ENCODE data around the gene CALR. TPM values are rescaled to one million over a fixed set of nuclear protein-coding genes. Genes with fewer than 3 reads are reported as not detected.

The CALR gene
- polyA plus RNA-seq, 2 of the 4 experiments (the other 2 are of a cell fraction): 419 to 494 TPM

DNA sequence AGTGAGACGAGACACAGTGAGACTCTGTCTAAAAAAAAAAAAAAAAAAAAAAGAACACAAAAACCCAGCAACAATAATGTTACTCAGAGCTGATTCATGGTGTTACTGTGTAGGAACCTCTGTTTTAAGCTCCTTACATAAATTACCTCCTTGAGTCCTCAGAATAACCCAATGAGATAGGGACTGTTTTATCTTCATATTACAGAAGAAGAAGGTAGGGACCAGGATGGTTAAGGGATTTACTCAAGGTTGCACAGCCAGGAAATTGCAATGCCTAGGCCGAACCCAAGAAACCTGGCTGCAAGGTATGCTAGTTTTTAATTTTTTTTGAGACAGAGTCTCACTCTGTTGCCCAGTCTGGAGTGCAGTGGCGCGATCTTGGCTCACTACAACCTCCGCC lies 29.5 kb downstream of the CALR start:
- 86% methylated on average over 5 of the region's 5 CpGs for WGBS (ENCODE audit: missing lambda C conversion rate)
- H3K4me1 ChIP-seq: peaks cover 11% of the 10 kb centered on the region; the same call in 1 of the 3 replicates
- FAIRE-seq: no peak
- ATAC-seq: no peak
- H3K4me3 ChIP-seq: no peak overlapping the region
- no peak for DNase-seq (ENCODE audit: low read depth in 1 of 2, low spot score in 1 of 2)
- H3K9me3 ChIP-seq: no peaks in the 10 kb centered on the region
- no peak overlapping the region for H3K27ac ChIP-seq
- POLR2A ChIA-PET: no interaction called here
- TF ChIP-seq GATA3 (IDR thresholded peaks at IDR 0.05; ENCODE audit: borderline replicate concordance): no peak
- TF ChIP-seq RNF2 (IDR thresholded peaks at IDR 0.05; ENCODE audit: borderline replicate concordance, low read depth): no peak
- no peak for TF ChIP-seq ZFP36 (IDR thresholded peaks at IDR 0.05; ENCODE audit: borderline replicate concordance, partially characterized antibody)
- TF ChIP-seq HOXB13 (CRISPR knock-in tag; IDR thresholded peaks at IDR 0.05; ENCODE audit: low read depth): no peak
- TF ChIP-seq PHF8 (IDR thresholded peaks at IDR 0.05; ENCODE audit: borderline replicate concordance, low read depth): no peak
- TF ChIP-seq, protein P1, sequence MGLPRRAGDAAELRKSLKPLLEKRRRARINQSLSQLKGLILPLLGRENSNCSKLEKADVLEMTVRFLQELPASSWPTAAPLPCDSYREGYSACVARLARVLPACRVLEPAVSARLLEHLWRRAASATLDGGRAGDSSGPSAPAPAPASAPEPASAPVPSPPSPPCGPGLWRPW (IDR thresholded peaks at IDR 0.05): no peak
- no peak for TF ChIP-seq HOXA7 (CRISPR knock-in tag; IDR thresholded peaks at IDR 0.05)
- TF ChIP-seq ESRRA (IDR thresholded peaks at IDR 0.05; ENCODE audit: borderline replicate concordance, low read length): no peak
- TF ChIP-seq CTCF (IDR thresholded peaks at IDR 0.05): no peak
- TF ChIP-seq MYC (IDR thresholded peaks at IDR 0.05; ENCODE audit: borderline replicate concordance, low read length): no peak
- no peak for TF ChIP-seq NFE2L2 (conservative IDR thresholded peaks at IDR 0.05; ENCODE audit: low read length)
- no peak for TF ChIP-seq TP53 (CRISPR knock-in tag; IDR thresholded peaks at IDR 0.05)
- no peak for TF ChIP-seq HEYL (CRISPR knock-in tag; IDR thresholded peaks at IDR 0.05)
- no peak for TF ChIP-seq POLR2A (IDR thresholded peaks at IDR 0.05; ENCODE audit: low read length)
- no peak for TF ChIP-seq EHMT2 (IDR thresholded peaks at IDR 0.05; ENCODE audit: low read depth)
- no peak for TF ChIP-seq POLR2AphosphoS2 (conservative IDR thresholded peaks at IDR 0.05; ENCODE audit: low read length)
- TF ChIP-seq BCL3 (IDR thresholded peaks at IDR 0.05): no peak
- TF ChIP-seq NR3C1 (IDR thresholded peaks at IDR 0.05): no peak
- no peak for TF ChIP-seq ZC3H11A (IDR thresholded peaks at IDR 0.05)
- CTCF ChIA-PET: interaction anchor here (1.6 to 6.9 kb wide), 4 partner anchors 8 to 136 kb away, joined by 5 to 114 read pairs (median 38); no protein-coding TSS in a partner anchor
- H3K4me2 ChIP-seq: no peak overlapping the region

DNA sequence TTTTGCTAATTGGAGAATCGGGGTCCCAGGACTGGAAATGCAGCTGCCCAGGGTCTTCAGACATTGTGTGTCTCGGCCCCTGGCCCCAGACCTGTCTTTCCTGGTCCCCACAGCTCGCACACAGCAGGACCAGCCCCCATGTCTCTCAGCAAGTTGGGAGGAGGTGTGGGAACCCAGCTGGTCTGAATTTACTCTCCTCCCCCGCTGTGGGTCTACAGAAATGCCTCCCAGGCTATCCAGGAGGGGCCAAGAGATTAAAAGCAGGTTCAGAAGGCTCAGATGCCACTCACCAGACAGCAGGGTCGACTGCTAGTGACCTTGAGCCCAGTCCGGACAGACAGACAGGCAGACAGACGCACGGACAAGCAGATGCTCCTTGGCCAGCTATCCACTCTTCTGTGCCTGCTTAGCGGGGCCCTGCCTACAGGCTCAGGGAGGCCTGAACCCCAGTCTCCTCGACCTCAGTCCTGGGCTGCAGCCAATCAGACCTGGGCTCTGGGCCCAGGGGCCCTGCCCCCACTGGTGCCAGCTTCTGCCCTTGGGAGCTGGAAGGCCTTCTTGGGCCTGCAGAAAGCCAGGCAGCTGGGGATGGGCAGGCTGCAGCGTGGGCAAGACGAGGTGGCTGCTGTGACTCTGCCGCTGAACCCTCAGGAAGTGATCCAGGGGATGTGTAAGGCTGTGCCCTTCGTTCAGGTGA lies 31.0 kb downstream of the CALR start, which contains the start of gene DAND5:
Gene DAND5 (plus strand): TSS at position 285 of the 697 bp plus-strand sequence. CDS start 85 bp downstream, at position 370.
- FAIRE-seq (no peak), DNase-seq (ENCODE audit: low read depth in 1 of 2, low spot score in 1 of 2) (no peak), ATAC-seq (no peak)
- 66% methylated on average over 11 of the region's 14 CpGs for WGBS (ENCODE audit: missing lambda C conversion rate)
- Histone ChIP-seq H3K9me3 (no peaks in the 10 kb centered on the region), H3K4me1 (peaks cover 15% of the 10 kb centered on the region; the same call in 2 of the 3 replicates), H3K4me3 (no peak within 1 kb of the TSS), H3K4me2 (no peak within 1 kb of the TSS), H3K27ac (peak within 1 kb of the TSS in 1 of 2 experiments; percentile 34; a peak in 2 of 6 replicates)
- ChIA-PET POLR2A (no interaction called here), CTCF (interaction anchor here (1.4 to 6.9 kb wide), 3 partner anchors 7 to 135 kb away, joined by 5 to 114 read pairs (median 9); no protein-coding TSS in a partner anchor)
- TF ChIP-seq MAZ (IDR thresholded peaks at IDR 0.05; ENCODE audit: borderline replicate concordance, low read depth, low read length) (no peak), HDAC2 (IDR thresholded peaks at IDR 0.05) (no peak)
